Peyer's patch (tissue), 4 donors: ENCODE measurements around the gene OR5C1. TPM values are rescaled to one million over a fixed set of nuclear protein-coding genes. Genes with fewer than 3 reads are reported as not detected.

Source experiments
- DNase-seq, 3 donors: peaks; one replicate each; pipeline ENCODE4 v3.0.0-alpha.2; 2017 to 2019
- H3K27ac ChIP-seq, 4 donors: fragments of 200-600 bp; sonication (generic); one replicate each; pipeline ENCODE4 v1.5.1; 2016 to 2019
- H3K27me3 ChIP-seq, 2 donors: fragments of 200-600 bp; sonication (generic); one replicate each; pipeline ENCODE4 v1.5.1; 2019
- H3K36me3 ChIP-seq, 3 donors: fragments of 200-600 bp; sonication (generic); one replicate each; pipeline ENCODE4 v1.5.1; 2016 to 2019
- H3K4me1 ChIP-seq, 4 donors: fragments of 200-600 bp; sonication (generic); one replicate each; pipeline ENCODE4 v1.5.1; 2016 to 2019
- H3K4me3 ChIP-seq, 4 donors: fragments of 200-600 bp; sonication (generic); 1 replicate in 3 of 4; 2 replicates in 1 of 4; pipeline ENCODE4 v1.5.1; 2016 to 2019; ENCODE audit warnings: mild to moderate bottlenecking in 1 of 4
- H3K9me3 ChIP-seq, 4 donors: fragments of 200-600 bp; sonication (generic); one replicate each; pipeline ENCODE4 v1.5.1; 2016 to 2019; ENCODE audit warnings: mild to moderate bottlenecking in 1 of 4
- CTCF ChIP-seq, 6 experiments: fragments of 450-650 bp in 4 of 6; fragments of 200-600 bp in 2 of 6; sonication (generic) in 1 of 6; IDR thresholded peaks; one replicate each; pipeline ENCODE4 v1.5.1; 2017 to 2019; ENCODE audit warnings: antibody characterized with exemption in 6 of 6, mild to moderate bottlenecking in 3 of 6, moderate library complexity in 1 of 6
- POLR2A ChIP-seq, 2 donors: fragments of 450-650 bp; IDR thresholded peaks; one replicate each; pipeline ENCODE4 v1.5.1; 2017; ENCODE audit warnings: antibody characterized with exemption in 2 of 2, mild to moderate bottlenecking in 2 of 2, moderate library complexity in 2 of 2
- total RNA-seq, 4 donors: library from RNA; depleted of rRNA; stranded (reverse); fragments of >200 nt; gene quantifications; one replicate each; pipeline ENCODE4 v1.1.0, GENCODE V29; 2016

The OR5C1 gene
- not detected for total RNA-seq

GRCh38 chr9:122788831-122789230 is at the start of gene OR5C1:
Gene OR5C1, plus strand, starts transcription at chr9:122788933. Its CDS starts 0 bp downstream, at chr9:122788933.
- Histone ChIP-seq H3K4me1 (no peaks in the 10 kb centered on the region), H3K4me3 (no peak within 1 kb of the TSS), H3K27me3 (no peaks in the 10 kb centered on the region), H3K36me3 (no peaks in the 10 kb centered on the region), H3K9me3 (no peaks in the 10 kb centered on the region), H3K27ac (no peak within 1 kb of the TSS)
- no peak for DNase-seq
- no peak for TF ChIP-seq CTCF (IDR thresholded peaks at IDR 0.05)
- no peak for TF ChIP-seq POLR2A (IDR thresholded peaks at IDR 0.05)

- no peaks in the 10 kb centered on the region for H3K36me3 ChIP-seq
- TF ChIP-seq CTCF (IDR thresholded peaks at IDR 0.05) (no peak), POLR2A (IDR thresholded peaks at IDR 0.05) (no peak)
- H3K9me3 ChIP-seq: no peaks in the 10 kb centered on the region
- H3K27ac ChIP-seq: no peak within 1 kb of the TSS
- no peak for DNase-seq
- H3K4me3 ChIP-seq: no peak within 1 kb of the TSS
- no peaks in the 10 kb centered on the region for H3K4me1 ChIP-seq
- H3K27me3 ChIP-seq: no peaks in the 10 kb centered on the region
These were observed 46.7 kb upstream of the OR5C1 start, which contains the start of gene OR1L6 for GRCh38 chr9:122742003-122742402. Gene OR1L6, plus strand, starts transcription at chr9:122742303. Its CDS starts 7,545 bp downstream, at chr9:122749848.

- H3K27ac ChIP-seq: no peak overlapping the region
- H3K4me3 ChIP-seq: no peak overlapping the region
- no peaks in the 10 kb centered on the region for H3K4me1 ChIP-seq
- H3K9me3 ChIP-seq: no peaks in the 10 kb centered on the region
- TF ChIP-seq POLR2A (IDR thresholded peaks at IDR 0.05): no peak
- DNase-seq: no peak
- no peaks in the 10 kb centered on the region for H3K36me3 ChIP-seq
- H3K27me3 ChIP-seq: no peaks in the 10 kb centered on the region
These were observed 33.9 kb upstream of the OR5C1 start for GRCh38 chr9:122754825-122755224.

GRCh38 chr9:122767817-122768216 is 20.9 kb upstream of the OR5C1 start:
- DNase-seq: no peak
- H3K27ac ChIP-seq: no peak overlapping the region
- H3K4me3 ChIP-seq: no peak overlapping the region
- H3K4me1 ChIP-seq: no peaks in the 10 kb centered on the region
- no peaks in the 10 kb centered on the region for H3K36me3 ChIP-seq
- H3K9me3 ChIP-seq: peaks cover 0 to 7% (median 0%) of the 10 kb centered on the region in 4 donors
- no peaks in the 10 kb centered on the region for H3K27me3 ChIP-seq
- TF ChIP-seq CTCF (IDR thresholded peaks at IDR 0.05) (no peak), POLR2A (IDR thresholded peaks at IDR 0.05) (no peak)

- Histone ChIP-seq H3K9me3 (no peaks in the 10 kb centered on the region), H3K27ac (no peak overlapping the region), H3K4me3 (no peak overlapping the region), H3K36me3 (no peaks in the 10 kb centered on the region), H3K27me3 (no peaks in the 10 kb centered on the region), H3K4me1 (no peaks in the 10 kb centered on the region)
- no peak for DNase-seq
- TF ChIP-seq CTCF (IDR thresholded peaks at IDR 0.05) (no peak), POLR2A (IDR thresholded peaks at IDR 0.05) (no peak)
These were observed 11.7 kb upstream of the OR5C1 start for GRCh38 chr9:122777052-122777451.

- H3K4me3 ChIP-seq: no peak overlapping the region
- no peak overlapping the region for H3K27ac ChIP-seq
- DNase-seq: no peak
- no peak for TF ChIP-seq CTCF (IDR thresholded peaks at IDR 0.05)
- no peak for TF ChIP-seq POLR2A (IDR thresholded peaks at IDR 0.05)
- H3K27me3 ChIP-seq: no peaks in the 10 kb centered on the region
- H3K9me3 ChIP-seq: no peaks in the 10 kb centered on the region
- H3K4me1 ChIP-seq: no peaks in the 10 kb centered on the region
- no peaks in the 10 kb centered on the region for H3K36me3 ChIP-seq
These were observed 10.7 kb upstream of the OR5C1 start for GRCh38 chr9:122777935-122778627.
